IMR-90 (cell line): ENCODE measurements around the gene TWSG1. TPM values are rescaled to one million over a fixed set of nuclear protein-coding genes. Genes with fewer than 3 reads are reported as not detected.

Experiments used
- ATAC-seq: fragments of 200-7000 bp; cut with Tn5 transposase; 2 replicates; pipeline ENCODE4 v1.9.1; 2020; ENCODE audit warnings: low read depth, mild to moderate bottlenecking, moderate library complexity
- BruUV-seq: library from RNA; stranded (reverse); fragments of 400-500 nt; replicated peaks from 2 replicates; lab custom pipeline; 2021; lab: Mats Ljungman, UMichigan
- CTCF ChIA-PET: fragments of 300-600 bp; formaldehyde crosslinking; extraction: SDS; loops from one replicate; lab custom pipeline; 2021; ENCODE audit warnings: antibody characterized with exemption; lab: Yijun Ruan, JAX
- POLR2A ChIA-PET: fragments of 300-600 bp; sonication (Branson Sonifier 250); formaldehyde crosslinking; loops from one replicate; lab custom pipeline; 2022; ENCODE audit warnings: antibody characterized with exemption; ENCODE audit not compliant: unreplicated experiment; lab: Charles Lee
- DNase-seq: peaks from one replicate; pipeline ENCODE4 v3.0.0; 2013
- H2AFZ ChIP-seq: replicated peaks from 2 replicates; pipeline ENCODE3; 2013; ENCODE audit warnings: low read length, mild to moderate bottlenecking; ENCODE audit not compliant: poor library complexity
- H2AK5ac ChIP-seq: 2 replicates; pipeline ENCODE4 v1.6.1; 2013; ENCODE audit warnings: low read depth, low read length, inconsistent platforms
- H2AK9ac ChIP-seq: replicated peaks from 2 replicates; pipeline ENCODE3; 2013; ENCODE audit warnings: mild to moderate bottlenecking, low read depth, low read length, moderate library complexity; ENCODE audit not compliant: poor library complexity
- H2BK120ac ChIP-seq: 2 replicates; pipeline ENCODE4 v1.6.1; 2013; ENCODE audit warnings: low read depth, low read length, inconsistent platforms
- H2BK15ac ChIP-seq: 3 replicates; pipeline ENCODE4 v1.6.1; 2013; ENCODE audit warnings: low read depth, low read length, inconsistent platforms
- H2BK20ac ChIP-seq: 2 replicates; pipeline ENCODE4 v1.6.1; 2013; ENCODE audit warnings: low read depth, mild to moderate bottlenecking, inconsistent platforms, low read length, moderate library complexity
- H2BK5ac ChIP-seq: 2 replicates; pipeline ENCODE4 v1.6.1; 2013; ENCODE audit warnings: mild to moderate bottlenecking, low read depth, low read length, inconsistent platforms; ENCODE audit not compliant: poor library complexity, severe bottlenecking
- H3K14ac ChIP-seq: replicated peaks from 2 replicates; pipeline ENCODE4 v1.6.1; 2013; ENCODE audit warnings: low read depth, low read length, inconsistent platforms
- H3K18ac ChIP-seq: 2 replicates; pipeline ENCODE4 v1.6.1; 2013; ENCODE audit warnings: low read depth, low read length, control low read depth
- H3K23ac ChIP-seq: 2 replicates; pipeline ENCODE4 v1.6.1; 2013; ENCODE audit warnings: low read depth, low read length, inconsistent platforms
- H3K27ac ChIP-seq: 2 replicates; pipeline ENCODE4 v1.5.1; 2013; ENCODE audit warnings: mild to moderate bottlenecking, control low read depth, low read length; ENCODE audit not compliant: insufficient read depth
- H3K27me3 ChIP-seq: 2 replicates; pipeline ENCODE4 v1.6.1; 2013; ENCODE audit warnings: low read length; ENCODE audit not compliant: control insufficient read depth, insufficient read depth
- H3K36me3 ChIP-seq: 2 replicates; pipeline ENCODE4 v1.6.1; 2013; ENCODE audit warnings: low read length, mixed read lengths; ENCODE audit not compliant: control insufficient read depth, insufficient read depth
- H3K4ac ChIP-seq: 2 replicates; pipeline ENCODE4 v1.6.1; 2013; ENCODE audit warnings: low read depth, low read length, inconsistent platforms
- H3K4me1 ChIP-seq: 2 replicates; pipeline ENCODE4 v1.6.1; 2013; ENCODE audit warnings: low read length, mixed read lengths; ENCODE audit not compliant: control insufficient read depth, insufficient read depth
- H3K4me2 ChIP-seq: 2 replicates; pipeline ENCODE4 v1.6.1; 2013; ENCODE audit warnings: low read depth, mild to moderate bottlenecking, control low read depth, low read length, moderate library complexity
- H3K4me3 ChIP-seq: 2 replicates; pipeline ENCODE4 v1.5.1; 2013; ENCODE audit warnings: low read depth, mild to moderate bottlenecking, control low read depth, low read length, moderate library complexity; ENCODE audit not compliant: insufficient read depth
- H3K56ac ChIP-seq: 2 replicates; pipeline ENCODE4 v1.6.1; 2013; ENCODE audit warnings: low read length, inconsistent platforms; ENCODE audit not compliant: insufficient read depth; ENCODE audit errors: extremely low read depth
- H3K79me1 ChIP-seq, 2 experiments: 2 replicates each; pipeline ENCODE4 v1.6.1; 2013; ENCODE audit warnings: low read length in 2 of 2, inconsistent platforms in 1 of 2, low read depth in 1 of 2
- H3K9ac ChIP-seq: 2 replicates; pipeline ENCODE4 v1.6.1; 2013; ENCODE audit warnings: low read depth, low read length, control low read depth
- H3K9me1 ChIP-seq: 2 replicates; pipeline ENCODE4 v1.6.1; 2013; ENCODE audit warnings: low read length, inconsistent platforms; ENCODE audit not compliant: insufficient read depth
- H3K9me3 ChIP-seq: 2 replicates; pipeline ENCODE4 v1.6.1; 2013; ENCODE audit warnings: low read length; ENCODE audit not compliant: control insufficient read depth, insufficient read depth
- H4K20me1 ChIP-seq: 2 replicates; pipeline ENCODE4 v1.6.1; 2013; ENCODE audit warnings: low read length, inconsistent platforms; ENCODE audit not compliant: insufficient read depth
- H4K5ac ChIP-seq: 2 replicates; pipeline ENCODE4 v1.6.1; 2013; ENCODE audit warnings: mild to moderate bottlenecking, low read depth, low read length, control low read depth
- H4K8ac ChIP-seq, 2 experiments: 2 replicates each; pipeline ENCODE4 v1.6.1; 2013; ENCODE audit warnings: low read depth in 2 of 2, low read length in 2 of 2, control low read depth in 1 of 2, inconsistent platforms in 1 of 2
- H4K91ac ChIP-seq: 2 replicates; pipeline ENCODE4 v1.6.1; 2013; ENCODE audit warnings: low read depth, low read length, inconsistent platforms; ENCODE audit not compliant: insufficient read depth
- BHLHE40 ChIP-seq: fragments of 150-350 bp; IDR thresholded peaks from 2 replicates; pipeline ENCODE4 v1.6.1; 2016; ENCODE audit warnings: mild to moderate bottlenecking, low read depth, low read length
- CEBPB ChIP-seq: IDR thresholded peaks from 2 replicates; pipeline ENCODE4 v1.6.1; 2012; ENCODE audit warnings: low read depth, low read length, improper control_type of control experiment
- CHD1 ChIP-seq: IDR thresholded peaks from 2 replicates; pipeline ENCODE4 v1.6.1; 2012; ENCODE audit warnings: low read depth, low read length, improper control_type of control experiment
- FOS ChIP-seq: fragments of 150-350 bp; IDR thresholded peaks from 2 replicates; pipeline ENCODE4 v1.6.1; 2016; ENCODE audit warnings: low read depth, low read length
- MAFK ChIP-seq: IDR thresholded peaks from 2 replicates; pipeline ENCODE4 v1.6.1; 2012; ENCODE audit warnings: low read depth, low read length, improper control_type of control experiment
- MAZ ChIP-seq: IDR thresholded peaks from 2 replicates; pipeline ENCODE4 v1.6.1; 2012; ENCODE audit warnings: low read depth, mild to moderate bottlenecking, low read length, improper control_type of control experiment, moderate library complexity, borderline replicate concordance
- MXI1 ChIP-seq: IDR thresholded peaks from 2 replicates; pipeline ENCODE4 v1.6.1; 2012; ENCODE audit warnings: low read depth, mild to moderate bottlenecking, low read length, moderate library complexity, borderline replicate concordance
- NFE2L2 ChIP-seq: fragments of 150-350 bp; IDR thresholded peaks from 2 replicates; pipeline ENCODE4 v1.6.1; 2016; ENCODE audit warnings: low read depth, mild to moderate bottlenecking, low read length
- POLR2A ChIP-seq: IDR thresholded peaks from 2 replicates; pipeline ENCODE4 v1.6.1; 2012; ENCODE audit warnings: mild to moderate bottlenecking, low read depth, low read length
- RAD21 ChIP-seq: IDR thresholded peaks from 2 replicates; pipeline ENCODE4 v1.6.1; 2012; ENCODE audit warnings: low read length, improper control_type of control experiment
- RFX5 ChIP-seq: IDR thresholded peaks from 2 replicates; pipeline ENCODE4 v1.8.0; 2012; ENCODE audit warnings: low read depth, mild to moderate bottlenecking, low read length, moderate library complexity
- SMC3 ChIP-seq: fragments of 150-350 bp; IDR thresholded peaks from 2 replicates; pipeline ENCODE4 v1.6.1; 2016; ENCODE audit warnings: low read depth, mild to moderate bottlenecking, antibody characterized with exemption, low read length, moderate library complexity
- WGBS, 2 experiments: methylation state at CpG; one replicate each; pipeline versions ENCODE4 v1.1.5 to v1.1.7; 2013; ENCODE audit warnings: missing lambda C conversion rate in 2 of 2; ENCODE audit not compliant: insufficient read length in 1 of 2; ENCODE audit errors: extremely low coverage in 2 of 2; 5-methylcytosine and 5-hydroxymethylcytosine counted together
- dilution Hi-C: fragments of 300-500 bp; cut with HindIII; formaldehyde crosslinking; loops from one replicate; pipeline ENCODE4 v1.14.3; 2018; ENCODE audit warnings: low sequenced_read_pairs; ENCODE audit not compliant: unreplicated experiment
- in situ Hi-C: fragments of 300-500 bp; cut with MboI; formaldehyde crosslinking; loops from 3 replicates; pipeline ENCODE4 v1.14.3; 2019; ENCODE audit warnings: low sequenced_read_pairs, inconsistent platforms, mixed read lengths
- intact Hi-C: fragments of 100-400 bp; cut with micrococcal nuclease; formaldehyde crosslinking; loops from 2 replicates; pipeline ENCODE4 v1.10.0; 2022
- polyA plus RNA-seq, 3 experiments: library from polyadenylated mRNA; depleted of rRNA; stranded (reverse); fragments of >200 nt; gene quantifications; 2 replicates each; pipeline ENCODE4 v1.2.3, GENCODE V29; 2012; ENCODE audit warnings: low replicate concordance in 1 of 3
- total RNA-seq: library from RNA; depleted of rRNA; stranded (reverse); fragments of >200 nt; gene quantifications from 2 replicates; pipeline ENCODE4 v1.2.3, GENCODE V29; 2012
- TF ChIP-seq, protein P1 (sequence below): fragments of 150-350 bp; IDR thresholded peaks from 2 replicates; pipeline ENCODE4 v1.6.1; 2017; ENCODE audit warnings: mild to moderate bottlenecking, antibody characterized with exemption, low read length, low read depth
- TF ChIP-seq, protein P2 (sequence below): fragments of 150-350 bp; IDR thresholded peaks from 2 replicates; pipeline ENCODE4 v1.6.1; 2016; ENCODE audit warnings: low read depth, mild to moderate bottlenecking, low read length, moderate library complexity, borderline replicate concordance
- TF ChIP-seq, protein P3 (sequence below): conservative IDR thresholded peaks from 2 replicates; pipeline ENCODE4 v1.5.1; 2012; ENCODE audit warnings: mild to moderate bottlenecking, low read depth, low read length, improper control_type of control experiment

Gene TWSG1
- total and polyA plus RNA-seq, 2 of the 4 experiments (the other 2 are of a cell fraction), result 80.4 to 115 TPM

DNA sequence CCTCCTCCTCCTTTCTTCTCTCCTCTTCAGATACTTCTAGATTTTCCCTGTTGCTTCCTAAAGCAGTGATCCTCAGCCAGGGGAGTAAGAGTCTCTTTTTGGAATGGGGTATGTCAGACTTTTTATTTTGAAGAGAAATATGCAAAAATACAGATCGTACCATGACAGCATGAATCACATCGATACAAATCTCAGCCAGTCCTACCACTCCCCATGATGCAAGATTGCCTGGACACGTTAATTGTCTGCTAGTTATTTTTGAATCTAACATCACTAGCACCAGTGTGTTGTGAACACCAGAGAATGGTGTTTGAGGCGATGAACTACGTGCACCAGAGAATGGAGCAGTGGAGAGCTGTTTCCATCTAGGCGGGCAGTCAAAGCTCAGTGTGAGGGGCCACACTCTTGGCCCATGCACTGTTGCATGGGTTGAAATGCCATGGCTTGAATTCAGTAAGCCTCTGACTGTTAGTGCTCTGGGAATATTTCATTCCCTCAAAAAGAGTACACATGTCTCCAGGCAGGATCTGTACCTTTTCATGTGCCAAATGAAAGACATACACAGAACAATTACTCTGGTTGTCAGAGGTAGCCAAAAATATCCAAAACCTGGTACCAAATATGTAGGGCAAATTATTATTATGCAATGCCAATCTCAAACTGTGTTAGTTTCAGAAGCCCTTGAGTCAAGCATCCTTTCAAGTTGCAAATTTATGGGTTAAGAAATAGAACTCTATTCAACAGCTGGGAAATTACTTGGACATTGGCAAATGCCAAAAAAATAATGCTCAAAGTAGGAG lies 94.5 kb downstream of the TWSG1 start:
- H2AK9ac ChIP-seq, result no peak overlapping the region
- H3K4me3 ChIP-seq, result no peak overlapping the region
- no peak overlapping the region for H4K5ac ChIP-seq
- H2BK120ac ChIP-seq, result no peak overlapping the region
- no peak overlapping the region for H3K4me2 ChIP-seq
- H3K9ac ChIP-seq, result no peak overlapping the region
- H3K9me1 ChIP-seq, result peaks cover 8% of the 10 kb centered on the region
- ChIA-PET POLR2A (no interaction called here), CTCF (no interaction called here)
- H4K8ac ChIP-seq, result no peak overlapping the region
- no peak overlapping the region for H2BK15ac ChIP-seq
- in situ Hi-C loops, result no loop called here
- H3K4ac ChIP-seq, result no peak overlapping the region
- no peak overlapping the region for H4K91ac ChIP-seq
- no peak overlapping the region for H2AK5ac ChIP-seq
- no peak overlapping the region for H2AFZ ChIP-seq
- no peak overlapping the region for H3K18ac ChIP-seq
- H3K79me1 ChIP-seq, result no peaks in the 10 kb centered on the region
- no peaks in the 10 kb centered on the region for H3K36me3 ChIP-seq
- H3K14ac ChIP-seq, result no peak overlapping the region
- no peak overlapping the region for H3K56ac ChIP-seq
- WGBS, 2 experiments, result 75% methylated on average over 1 of the region's 6 CpGs; no CpG with 5 or more reads in 1 of the 2 experiments
- H2BK5ac ChIP-seq, result no peak overlapping the region
- H3K4me1 ChIP-seq, result peaks cover 4% of the 10 kb centered on the region; the same call in 1 of the 2 replicates
- H3K27ac ChIP-seq, result no peak overlapping the region
- H3K23ac ChIP-seq, result no peak overlapping the region
- intact Hi-C loops, result loop anchor here (5.0 kb wide), 1 partner anchor 33 kb away; no protein-coding TSS in a partner anchor
- ATAC-seq, result no peak
- H3K9me3 ChIP-seq, result peaks cover 7% of the 10 kb centered on the region
- no TSS peak for BruUV-seq
- H4K20me1 ChIP-seq, result no peaks in the 10 kb centered on the region
- dilution Hi-C loops, result no loop called here
- H3K27me3 ChIP-seq, result no peaks in the 10 kb centered on the region
- no peak overlapping the region for H2BK20ac ChIP-seq
- DNase-seq, result no peak
- no peak for TF ChIP-seq MAZ
- TF ChIP-seq, protein P1, sequence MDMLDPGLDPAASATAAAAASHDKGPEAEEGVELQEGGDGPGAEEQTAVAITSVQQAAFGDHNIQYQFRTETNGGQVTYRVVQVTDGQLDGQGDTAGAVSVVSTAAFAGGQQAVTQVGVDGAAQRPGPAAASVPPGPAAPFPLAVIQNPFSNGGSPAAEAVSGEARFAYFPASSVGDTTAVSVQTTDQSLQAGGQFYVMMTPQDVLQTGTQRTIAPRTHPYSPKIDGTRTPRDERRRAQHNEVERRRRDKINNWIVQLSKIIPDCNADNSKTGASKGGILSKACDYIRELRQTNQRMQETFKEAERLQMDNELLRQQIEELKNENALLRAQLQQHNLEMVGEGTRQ, result no peak
- TF ChIP-seq FOS, result no peak
- no peak for TF ChIP-seq RFX5
- TF ChIP-seq MAFK, result no peak
- TF ChIP-seq BHLHE40, result no peak
- no peak for TF ChIP-seq SMC3
- no peak for TF ChIP-seq CEBPB
- TF ChIP-seq POLR2A, result no peak
- TF ChIP-seq, protein P2, sequence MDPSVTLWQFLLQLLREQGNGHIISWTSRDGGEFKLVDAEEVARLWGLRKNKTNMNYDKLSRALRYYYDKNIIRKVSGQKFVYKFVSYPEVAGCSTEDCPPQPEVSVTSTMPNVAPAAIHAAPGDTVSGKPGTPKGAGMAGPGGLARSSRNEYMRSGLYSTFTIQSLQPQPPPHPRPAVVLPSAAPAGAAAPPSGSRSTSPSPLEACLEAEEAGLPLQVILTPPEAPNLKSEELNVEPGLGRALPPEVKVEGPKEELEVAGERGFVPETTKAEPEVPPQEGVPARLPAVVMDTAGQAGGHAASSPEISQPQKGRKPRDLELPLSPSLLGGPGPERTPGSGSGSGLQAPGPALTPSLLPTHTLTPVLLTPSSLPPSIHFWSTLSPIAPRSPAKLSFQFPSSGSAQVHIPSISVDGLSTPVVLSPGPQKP, result no peak
- TF ChIP-seq RAD21, result no peak
- no peak for TF ChIP-seq MXI1
- no peak for TF ChIP-seq CHD1
- no peak for TF ChIP-seq NFE2L2
- TF ChIP-seq, protein P3, sequence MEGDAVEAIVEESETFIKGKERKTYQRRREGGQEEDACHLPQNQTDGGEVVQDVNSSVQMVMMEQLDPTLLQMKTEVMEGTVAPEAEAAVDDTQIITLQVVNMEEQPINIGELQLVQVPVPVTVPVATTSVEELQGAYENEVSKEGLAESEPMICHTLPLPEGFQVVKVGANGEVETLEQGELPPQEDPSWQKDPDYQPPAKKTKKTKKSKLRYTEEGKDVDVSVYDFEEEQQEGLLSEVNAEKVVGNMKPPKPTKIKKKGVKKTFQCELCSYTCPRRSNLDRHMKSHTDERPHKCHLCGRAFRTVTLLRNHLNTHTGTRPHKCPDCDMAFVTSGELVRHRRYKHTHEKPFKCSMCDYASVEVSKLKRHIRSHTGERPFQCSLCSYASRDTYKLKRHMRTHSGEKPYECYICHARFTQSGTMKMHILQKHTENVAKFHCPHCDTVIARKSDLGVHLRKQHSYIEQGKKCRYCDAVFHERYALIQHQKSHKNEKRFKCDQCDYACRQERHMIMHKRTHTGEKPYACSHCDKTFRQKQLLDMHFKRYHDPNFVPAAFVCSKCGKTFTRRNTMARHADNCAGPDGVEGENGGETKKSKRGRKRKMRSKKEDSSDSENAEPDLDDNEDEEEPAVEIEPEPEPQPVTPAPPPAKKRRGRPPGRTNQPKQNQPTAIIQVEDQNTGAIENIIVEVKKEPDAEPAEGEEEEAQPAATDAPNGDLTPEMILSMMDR, result no peak
